GM18520 (cell line): Measurements from ENCODE around the gene OR56A5.
"Not testable (repeated sequence)": the region's sequence is repeated elsewhere in the genome, so short reads cannot be mapped to it uniquely, and the experiment has no call there.

Source experiments
- ATAC-seq: cut with Tn5 transposase; IDR thresholded peaks from one replicate; pipeline ENCODE4 v1.9.1; 2021; ENCODE audit not compliant: unreplicated experiment

The OR56A5 gene, protein sequence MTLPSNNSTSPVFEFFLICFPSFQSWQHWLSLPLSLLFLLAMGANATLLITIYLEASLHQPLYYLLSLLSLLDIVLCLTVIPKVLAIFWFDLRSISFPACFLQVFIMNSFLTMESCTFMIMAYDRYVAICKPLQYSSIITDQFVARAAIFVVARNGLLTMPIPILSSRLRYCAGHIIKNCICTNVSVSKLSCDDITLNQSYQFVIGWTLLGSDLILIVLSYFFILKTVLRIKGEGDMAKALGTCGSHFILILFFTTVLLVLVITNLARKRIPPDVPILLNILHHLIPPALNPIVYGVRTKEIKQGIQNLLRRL

DNA sequence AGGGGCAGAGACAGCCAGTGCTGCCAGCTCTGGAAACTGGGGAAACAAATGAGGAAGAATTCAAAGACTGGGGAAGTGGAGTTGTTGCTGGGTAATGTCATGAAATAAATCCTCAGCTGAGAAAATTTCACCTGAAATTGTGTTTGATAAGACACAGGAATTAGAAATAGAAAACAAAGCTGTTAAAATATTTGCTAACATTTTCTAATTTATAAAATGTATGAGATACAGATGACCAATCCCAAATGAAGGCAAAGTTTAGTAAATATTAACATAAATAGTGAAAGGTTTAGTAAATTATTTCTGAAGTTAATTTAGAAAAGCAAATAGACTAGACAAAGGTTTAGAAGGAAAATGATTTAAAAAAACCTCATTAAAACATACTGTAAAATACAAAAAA lies at the start of gene OR56A5:
OR56A5 (minus strand) TSS at position 101 of the 400 bp plus-strand sequence; CDS start at position 101, 0 bp downstream.
- no peak for ATAC-seq

GRCh38 chr11:6013042-6013441 lies 44.7 kb upstream of the OR56A5 start:
- no peak for ATAC-seq

DNA sequence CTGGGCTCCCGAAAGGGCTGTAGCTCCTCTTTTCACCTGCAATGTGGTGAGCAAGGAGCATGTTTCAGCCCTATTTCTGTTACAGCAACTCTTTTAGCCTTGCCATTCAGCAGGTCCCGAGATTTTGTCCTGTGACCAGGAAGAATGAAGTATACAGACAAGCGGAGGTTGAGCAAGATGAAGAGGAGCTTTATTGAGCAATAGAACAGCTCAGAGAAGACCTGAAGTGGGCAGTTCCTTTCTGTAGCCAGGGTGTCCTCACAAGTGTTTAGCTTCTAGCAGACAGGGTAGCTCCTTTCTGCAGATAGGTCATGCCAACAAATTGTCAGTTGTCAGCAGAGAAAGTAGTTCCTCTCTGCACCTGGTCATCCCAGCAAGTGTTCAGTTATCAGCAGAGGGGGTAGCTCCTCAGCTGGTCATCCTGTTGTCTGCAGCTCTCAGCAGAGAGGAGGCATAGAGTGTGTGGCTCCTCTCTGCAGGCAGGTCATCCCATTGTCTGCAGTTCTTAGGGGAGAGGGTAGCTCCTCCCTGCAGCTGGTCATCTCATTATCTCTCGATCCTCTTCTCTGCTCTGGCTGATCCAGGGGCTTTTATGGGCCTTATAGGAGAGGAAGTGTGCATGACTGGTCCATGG lies 43.9 kb upstream of the OR56A5 start:
- ATAC-seq, result no peak

DNA sequence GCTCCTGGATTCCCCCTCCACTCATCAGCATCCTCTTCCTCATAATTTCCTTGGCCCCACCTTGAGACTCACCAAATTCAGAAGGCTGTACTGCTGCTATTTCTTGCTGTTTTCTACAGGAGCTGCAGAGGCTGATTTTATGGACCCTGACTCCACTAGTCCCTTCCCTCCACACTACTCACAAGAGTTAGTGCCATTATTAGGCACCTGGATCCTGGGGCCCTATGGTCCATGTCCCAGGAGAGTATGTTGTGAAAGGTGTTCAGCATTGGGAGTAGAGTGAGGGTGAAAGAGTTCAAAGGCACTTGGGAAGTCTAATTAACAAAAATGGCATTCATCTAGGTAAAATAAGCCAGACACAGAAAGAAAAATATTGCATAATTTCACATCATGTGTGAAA lies 38.6 kb upstream of the OR56A5 start, which contains the start of gene OR56A4:
OR56A4 (minus strand) TSS at position 101 of the 400 bp plus-strand sequence. CDS start 3,954 bp downstream, outside the sequence.
- ATAC-seq, result no peak

DNA sequence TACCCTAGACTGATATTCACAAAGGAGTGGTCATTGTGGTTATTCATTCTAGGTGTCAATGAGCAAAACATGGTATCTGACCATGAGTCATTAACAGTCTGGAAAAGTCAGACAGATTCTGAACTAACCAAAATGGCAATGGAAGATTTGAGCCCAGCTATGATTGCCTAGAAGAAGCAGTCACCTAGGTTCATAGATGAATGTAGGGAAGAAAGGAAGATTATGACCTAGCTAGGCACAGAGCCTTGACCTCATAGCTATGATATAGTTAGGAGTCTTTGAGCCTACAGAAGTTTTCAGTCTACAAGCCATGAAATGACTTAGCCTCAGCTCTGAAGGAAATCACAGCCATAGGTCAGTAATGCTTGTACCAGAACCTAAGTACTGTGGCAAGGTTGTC lies 38.1 kb upstream of the OR56A5 start:
- no peak for ATAC-seq

GRCh38 chr11:6002202-6002699 lies 34.0 kb upstream of the OR56A5 start:
- ATAC-seq, result no peak

GRCh38 chr11:5994791-5995190 lies 26.5 kb upstream of the OR56A5 start:
- no peak for ATAC-seq

- no peak for ATAC-seq
Measured at GRCh38 chr11:5992604-5993251, 24.4 kb upstream of the OR56A5 start.

DNA sequence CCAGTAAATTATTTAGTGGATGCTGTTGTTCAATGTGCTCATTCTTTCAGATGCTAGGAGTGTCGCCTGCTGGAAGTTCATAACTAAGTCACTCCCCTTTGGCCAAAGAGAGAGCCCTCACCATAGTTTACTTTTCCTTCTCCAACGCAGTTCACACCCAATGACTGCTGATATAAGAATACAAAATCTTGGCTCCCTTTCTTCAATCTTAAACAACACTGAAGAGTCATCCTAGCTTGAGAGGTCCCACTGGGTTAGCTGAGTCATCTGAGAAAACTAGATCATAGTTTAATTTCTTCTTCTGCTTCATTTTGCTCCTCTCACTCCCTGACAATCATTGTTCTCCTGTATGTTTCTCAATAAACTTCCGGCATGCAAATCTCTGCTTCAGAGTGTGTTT lies 23.9 kb upstream of the OR56A5 start:
- ATAC-seq, result no peak

- no peak for ATAC-seq
Measured at GRCh38 chr11:5989203-5989602, 20.9 kb upstream of the OR56A5 start.

DNA sequence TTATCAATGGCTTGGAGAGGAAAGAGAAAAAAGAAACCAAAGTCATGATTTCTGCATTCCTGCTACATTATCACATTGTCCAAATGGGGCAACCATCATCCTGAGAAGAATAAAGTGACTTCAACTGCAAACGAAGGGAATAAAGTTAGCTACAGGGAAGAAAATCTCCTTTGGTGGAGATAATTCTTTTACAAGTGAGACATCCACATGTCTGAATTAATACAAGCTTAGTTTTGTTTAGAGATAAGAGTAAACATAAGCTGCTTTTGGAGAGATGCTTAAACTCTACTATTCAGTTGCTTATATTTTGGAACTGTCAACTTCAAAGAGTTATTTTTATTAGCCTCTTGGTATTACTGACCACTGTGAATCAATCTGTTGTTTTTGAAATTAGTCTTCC lies 18.6 kb upstream of the OR56A5 start, which contains the start of gene OR52L1:
OR52L1 (minus strand) TSS at position 101 of the 400 bp plus-strand sequence; CDS start at position 46, 55 bp downstream.
- no peak for ATAC-seq

DNA sequence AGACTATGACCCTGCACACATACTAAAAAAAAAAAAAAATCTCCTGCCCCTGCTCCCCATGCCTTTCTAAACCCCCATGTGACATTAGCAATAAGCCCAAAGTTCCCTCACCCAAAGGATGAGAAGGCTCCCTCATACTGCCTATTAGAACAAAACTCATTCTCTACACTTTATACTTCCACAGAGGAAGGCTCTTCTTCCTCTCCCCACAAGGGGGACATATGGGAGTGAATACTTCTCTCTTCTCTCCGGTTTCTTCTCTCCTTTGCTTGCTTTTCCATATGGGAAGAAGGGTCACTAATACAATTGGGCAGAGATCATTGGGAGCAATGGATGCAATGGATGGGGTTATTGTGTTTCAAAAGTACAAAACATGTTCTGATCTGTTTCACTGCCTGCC lies 15.1 kb upstream of the OR56A5 start:
- no peak for ATAC-seq

- ATAC-seq, result no peak
Measured at GRCh38 chr11:5973530-5973929, 5.2 kb upstream of the OR56A5 start.

DNA sequence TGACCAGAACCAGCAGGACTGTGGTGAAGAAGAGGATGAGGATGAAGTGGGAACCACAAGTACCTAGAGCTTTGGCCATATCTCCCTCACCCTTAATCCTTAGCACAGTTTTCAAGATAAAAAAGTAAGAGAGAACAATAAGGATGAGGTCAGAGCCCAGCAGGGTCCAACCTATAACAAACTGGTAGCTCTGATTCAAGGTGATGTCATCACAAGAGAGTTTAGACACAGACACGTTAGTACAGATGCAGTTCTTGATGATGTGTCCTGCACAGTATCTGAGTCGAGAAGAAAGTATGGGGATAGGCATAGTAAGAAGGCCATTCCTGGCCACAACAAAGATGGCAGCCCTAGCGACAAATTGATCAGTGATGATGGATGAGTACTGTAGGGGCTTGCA lies 586 bp downstream of the OR56A5 start:
- no peak for ATAC-seq

DNA sequence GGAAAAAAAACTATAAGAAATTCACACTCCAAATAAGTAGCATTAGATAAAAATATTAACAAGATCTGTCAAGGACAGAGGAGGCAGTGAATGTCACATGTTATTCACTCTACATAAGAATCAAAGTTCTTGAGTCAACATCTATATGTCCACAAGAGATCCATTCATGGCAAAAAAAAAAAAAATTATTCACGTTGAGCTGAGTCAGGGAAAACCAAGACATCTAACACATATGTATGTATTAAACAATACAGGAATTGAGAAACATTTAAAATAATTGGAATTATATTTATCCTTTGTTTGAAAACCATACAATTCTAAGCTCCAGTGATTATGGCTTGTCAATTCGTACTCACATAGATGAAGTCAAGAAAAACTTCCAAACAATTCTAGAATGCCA lies 1.3 kb downstream of the OR56A5 start:
- ATAC-seq, result no peak

DNA sequence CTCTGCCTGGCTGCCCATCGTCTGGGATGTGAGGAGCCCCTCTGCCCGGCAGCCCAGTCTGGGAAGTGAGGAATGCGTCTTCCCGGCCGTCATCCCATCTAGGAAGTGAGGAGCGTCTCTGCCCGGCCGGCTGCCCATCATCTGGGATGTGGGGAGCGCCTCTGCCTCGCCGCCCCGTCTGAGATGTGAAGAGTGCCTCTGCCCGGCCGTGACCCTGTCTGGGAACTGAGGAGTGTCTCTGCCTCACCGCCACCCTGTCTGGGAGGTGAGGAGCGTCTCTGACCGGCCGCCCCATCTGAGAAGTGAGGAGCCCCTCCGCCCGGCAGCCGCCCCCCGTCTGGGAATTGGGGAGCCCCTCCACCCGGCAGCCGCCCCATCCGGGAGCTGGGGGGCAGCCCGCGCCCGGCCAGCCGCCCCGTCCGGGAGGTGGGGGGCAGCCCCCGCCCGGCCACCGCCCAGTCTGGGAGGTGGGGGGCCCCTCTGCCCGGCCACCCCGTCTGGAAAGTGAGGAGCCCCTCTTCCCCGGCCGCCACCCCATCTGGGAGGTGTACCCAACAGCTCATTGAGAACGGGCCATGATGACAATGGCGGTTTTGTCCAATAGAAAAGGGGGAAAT lies 7.5 kb downstream of the OR56A5 start:
- not testable (repeated sequence) for ATAC-seq

GRCh38 chr11:5955586-5955985 lies 12.7 kb downstream of the OR56A5 start:
- no peak for ATAC-seq

DNA sequence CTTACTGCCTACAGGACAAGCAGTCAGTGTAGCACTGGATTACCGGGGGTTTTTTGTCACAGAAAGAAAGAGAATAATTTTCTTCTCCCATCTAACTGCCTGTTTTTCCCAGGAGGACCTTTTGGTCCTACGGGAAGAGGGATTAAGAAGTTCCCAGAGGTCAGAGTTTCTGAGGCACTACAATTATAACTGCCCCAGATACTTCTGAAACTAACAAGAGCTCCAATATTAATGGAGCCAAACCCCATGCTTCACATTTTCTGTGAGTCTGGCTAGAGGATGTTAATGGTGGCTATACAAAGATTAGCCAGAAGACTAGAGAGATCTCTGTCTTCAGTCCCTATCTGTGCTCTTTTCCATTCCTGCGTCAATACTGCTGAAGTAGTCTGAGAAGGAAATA lies 26.3 kb downstream of the OR56A5 start, which contains the start of gene OR56A3:
OR56A3 (plus strand) TSS at position 301 of the 400 bp plus-strand sequence. CDS start 5,096 bp downstream, outside the sequence.
- ATAC-seq, result no peak

DNA sequence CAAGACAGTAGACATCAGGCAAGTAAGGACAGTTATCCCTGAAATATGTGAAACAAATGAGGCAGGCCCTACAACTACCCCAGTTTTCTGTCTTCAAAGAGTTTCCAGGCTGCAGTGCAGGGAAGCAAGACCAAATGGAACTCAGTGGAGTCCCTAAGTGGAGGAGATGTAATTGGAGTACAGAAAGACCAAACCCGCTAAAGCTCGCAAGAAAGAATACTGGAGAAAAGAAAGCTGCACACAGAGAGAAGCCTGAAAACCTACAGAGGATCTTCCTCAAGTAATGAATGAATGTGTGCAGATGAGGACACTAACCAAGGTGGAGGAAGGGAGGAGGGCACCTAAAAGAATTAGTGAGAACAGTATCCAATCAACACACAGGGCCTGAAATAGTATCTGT lies 27.5 kb downstream of the OR56A5 start:
- ATAC-seq, result no peak

- ATAC-seq, result no peak
Measured at GRCh38 chr11:5938603-5938965, 29.7 kb downstream of the OR56A5 start.
